HG02973 (cell line): ENCODE data around the gene FAM13A.

Experiments
- ATAC-seq: cut with Tn5 transposase; IDR thresholded peaks from one replicate; pipeline ENCODE4 v1.9.1; 2021; ENCODE audit warnings: moderate library complexity; ENCODE audit not compliant: unreplicated experiment

The FAM13A gene

DNA sequence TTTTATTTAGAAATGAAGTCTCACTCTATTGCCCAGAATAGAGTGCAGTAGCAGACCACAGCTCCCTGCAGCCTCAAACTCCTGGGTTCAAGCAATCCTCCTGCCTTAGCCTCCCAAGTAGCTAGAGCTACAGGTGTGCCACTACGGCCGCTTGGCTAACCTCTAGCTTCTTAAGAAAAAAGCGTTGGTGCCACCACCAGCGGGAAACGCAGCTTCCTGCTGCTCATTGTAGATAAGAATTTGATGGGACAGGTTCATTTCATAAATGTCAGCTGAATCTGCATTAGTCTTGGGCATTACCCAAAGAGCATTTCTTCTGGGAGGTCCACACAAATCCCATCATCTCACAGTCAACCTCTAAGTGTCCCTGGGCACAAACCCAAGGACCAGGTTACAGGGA lies 326.2 kb downstream of the FAM13A start:
- ATAC-seq: no peak

DNA sequence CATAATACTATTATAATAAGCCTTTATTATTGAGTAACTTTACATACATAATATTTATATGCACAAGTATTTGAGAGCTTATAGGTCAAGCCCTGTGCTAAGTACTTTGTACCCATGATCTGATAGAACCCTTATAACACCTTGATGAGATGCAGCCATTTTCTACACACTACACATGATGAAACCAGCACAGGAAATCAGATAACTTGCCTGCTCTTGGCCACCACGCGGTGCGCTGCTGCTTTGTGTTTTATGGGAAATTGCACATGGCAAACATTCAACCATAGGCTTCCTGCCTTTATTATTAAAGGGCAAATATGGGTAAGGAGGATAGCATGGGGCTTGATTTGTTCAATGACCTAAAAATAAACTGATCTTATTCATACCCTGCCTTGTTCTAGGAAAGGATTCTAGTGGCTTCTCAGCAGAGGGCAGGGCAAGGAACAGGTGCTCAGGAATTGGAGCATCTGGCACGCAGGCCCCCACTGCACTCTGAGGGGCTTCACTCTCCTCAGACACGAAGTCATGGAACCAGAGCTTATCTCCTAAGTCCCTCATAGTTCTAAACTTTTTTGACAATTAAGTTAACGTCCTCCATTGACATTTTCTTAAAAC lies 327.7 kb downstream of the FAM13A start:
- ATAC-seq: no peak

- ATAC-seq: no peak
Measured at GRCh38 chr4:88728146-88728545, 328.8 kb downstream of the FAM13A start.

GRCh38 chr4:88725986-88726385 lies 331.0 kb downstream of the FAM13A start:
- ATAC-seq: no peak

- ATAC-seq: no peak
Measured at GRCh38 chr4:88725143-88725542, 331.8 kb downstream of the FAM13A start.

DNA sequence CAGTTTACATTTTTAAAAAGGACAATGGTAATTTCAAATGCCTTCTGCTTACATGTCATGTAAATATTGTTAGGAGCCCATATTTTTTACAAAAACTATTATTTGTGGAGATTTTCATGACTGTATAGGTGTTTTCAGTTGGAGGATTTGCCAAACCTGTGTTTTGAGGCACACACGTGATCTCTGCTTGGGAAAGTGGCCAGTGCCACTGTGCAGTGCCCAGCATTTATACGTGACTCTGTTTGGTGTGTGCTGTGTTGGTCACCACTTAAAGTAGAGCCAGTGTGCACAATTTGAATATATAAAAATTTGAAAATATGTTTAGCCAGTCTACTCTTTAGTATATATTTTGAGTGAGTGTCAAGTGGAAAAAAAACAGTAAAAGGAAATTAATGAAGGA lies 332.6 kb downstream of the FAM13A start:
- no peak for ATAC-seq

DNA sequence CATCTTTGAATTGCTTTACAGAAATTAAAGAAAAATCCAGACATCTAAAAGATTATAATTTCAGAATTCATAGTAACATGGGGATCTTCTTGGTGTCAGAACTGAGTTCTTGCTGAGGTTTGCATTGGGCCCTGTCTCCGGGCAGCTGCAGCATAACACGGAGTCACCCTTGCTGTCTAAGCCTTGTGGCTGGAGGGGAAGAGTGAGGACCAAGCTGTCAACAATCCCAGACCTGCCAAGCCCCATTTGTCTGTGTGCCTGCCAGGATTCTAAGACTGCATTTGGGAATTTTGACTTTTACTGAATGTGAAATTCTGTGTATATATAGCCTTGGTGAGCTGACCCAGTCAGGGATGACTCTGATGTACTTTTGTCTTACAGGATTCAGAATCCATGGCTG lies 334.2 kb downstream of the FAM13A start:
- ATAC-seq: no peak

DNA sequence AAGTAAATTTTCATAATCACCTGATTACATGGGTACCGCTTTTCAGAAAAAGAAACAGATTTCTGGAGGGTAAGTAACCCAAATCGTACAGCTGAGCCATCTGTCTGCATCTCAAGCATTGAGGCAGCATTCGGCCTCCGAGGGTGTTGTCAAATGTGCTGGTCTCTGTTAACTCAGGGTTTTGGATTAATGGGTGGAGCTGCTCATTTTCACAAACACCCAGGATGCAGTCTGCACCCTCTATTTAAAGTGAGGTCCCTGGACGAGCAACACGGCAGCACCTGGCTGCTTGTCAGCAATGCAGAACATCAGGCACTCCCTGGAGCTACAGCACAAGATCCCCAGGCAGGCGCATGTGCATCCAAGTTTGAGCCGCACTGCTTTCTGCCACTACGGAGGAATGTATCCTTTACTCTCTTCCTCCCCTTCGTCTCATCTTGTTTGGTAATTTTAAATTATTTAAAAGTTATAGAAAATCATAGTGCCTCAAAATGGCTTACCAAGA lies 334.7 kb downstream of the FAM13A start:
- no peak for ATAC-seq

GRCh38 chr4:88720451-88721428 lies 336.2 kb downstream of the FAM13A start:
- ATAC-seq: no peak

GRCh38 chr4:88719381-88719780 lies 337.6 kb downstream of the FAM13A start:
- ATAC-seq: no peak

DNA sequence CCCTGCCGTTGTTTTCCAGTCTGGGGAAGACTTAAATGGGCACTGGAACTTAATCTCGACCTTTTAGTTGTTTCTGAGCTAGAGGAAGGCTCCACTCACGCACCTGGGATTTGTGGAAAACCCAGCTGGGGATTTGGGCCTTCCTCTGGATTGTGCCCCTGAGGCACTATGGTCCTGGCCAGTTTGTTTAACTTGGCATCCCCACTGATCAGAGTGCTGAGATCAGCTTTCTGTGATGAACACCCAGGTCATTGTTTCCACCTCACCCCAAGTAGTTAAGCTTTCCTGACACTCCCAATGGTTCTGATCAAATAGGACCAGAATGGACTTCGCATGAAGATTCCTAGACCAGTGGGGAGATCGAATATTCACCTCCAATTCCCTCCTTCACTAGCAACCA lies 338.9 kb downstream of the FAM13A start:
- no peak for ATAC-seq

- no peak for ATAC-seq
Measured at GRCh38 chr4:88713782-88714181, 343.2 kb downstream of the FAM13A start.

DNA sequence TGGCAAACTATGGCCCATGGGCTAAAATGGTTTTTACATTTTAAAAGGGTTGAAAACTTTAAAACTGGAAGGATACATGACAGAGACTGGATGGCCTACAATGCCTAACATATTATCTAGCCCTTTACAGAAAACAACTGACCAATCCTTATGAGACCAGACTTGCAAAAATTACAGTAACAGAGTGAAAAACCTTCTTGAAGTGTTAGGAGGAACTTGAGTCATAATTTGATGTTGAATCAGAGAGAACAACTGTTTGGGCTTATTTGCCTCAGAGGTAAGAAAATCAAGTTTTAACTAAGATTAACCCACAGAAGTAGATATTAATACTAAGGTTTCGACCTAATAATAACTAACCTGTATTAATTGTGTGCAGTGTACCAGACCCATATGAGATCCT lies 347.0 kb downstream of the FAM13A start:
- ATAC-seq: no peak

GRCh38 chr4:88706574-88706973 lies 350.4 kb downstream of the FAM13A start:
- no peak for ATAC-seq

DNA sequence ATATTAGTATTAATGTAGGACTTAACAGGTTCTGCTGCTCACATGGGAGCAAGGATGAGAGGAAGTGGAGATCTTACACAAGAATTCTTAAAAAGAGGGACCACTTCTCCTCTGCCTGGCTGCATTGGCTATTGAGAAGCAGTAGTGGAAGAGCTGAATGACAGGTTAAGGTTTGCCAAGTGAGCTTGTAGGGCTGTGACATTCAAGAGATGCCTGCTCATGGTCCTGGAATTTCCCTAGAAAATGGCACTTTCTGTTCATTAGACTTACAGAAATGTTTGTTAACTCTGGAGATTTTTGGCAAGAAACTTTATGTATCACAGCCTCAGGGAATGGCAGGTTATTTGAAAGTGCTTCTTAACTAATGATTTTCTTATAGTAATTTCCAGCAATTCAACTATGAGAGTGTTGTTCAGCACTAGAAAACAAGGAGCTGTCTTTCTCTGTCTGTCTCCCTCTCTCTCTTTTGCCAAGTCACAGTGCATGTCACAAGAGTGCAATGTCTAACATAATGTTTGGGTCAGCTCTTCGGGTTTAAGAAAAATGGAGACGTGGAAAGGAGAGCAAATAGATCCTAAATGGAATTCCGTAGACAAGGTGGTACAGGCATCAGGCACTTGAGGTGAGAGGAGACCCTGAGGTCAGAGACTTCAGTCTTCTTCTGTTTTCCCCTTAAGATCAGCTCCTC lies 351.0 kb downstream of the FAM13A start:
- no peak for ATAC-seq

DNA sequence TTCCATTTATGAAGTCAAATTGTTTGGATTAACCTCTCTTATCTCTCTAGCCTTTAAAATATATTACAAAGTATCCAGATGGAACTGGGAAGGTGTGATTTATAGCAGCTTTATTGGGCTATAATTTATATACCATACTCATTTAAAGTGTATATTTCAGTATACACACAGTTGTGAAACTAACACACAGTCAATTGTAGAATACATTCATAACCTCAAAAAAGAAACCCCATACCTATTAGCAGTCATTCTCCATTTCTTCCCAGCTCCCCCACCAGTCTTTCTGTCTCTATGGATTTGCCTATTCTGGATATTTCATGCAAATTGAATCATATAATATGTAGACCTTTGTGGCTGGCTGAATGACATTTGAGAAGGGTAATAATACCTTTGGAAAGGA lies 351.8 kb downstream of the FAM13A start:
- ATAC-seq: no peak

- ATAC-seq: no peak
Measured at GRCh38 chr4:88702782-88703181, 354.2 kb downstream of the FAM13A start.

DNA sequence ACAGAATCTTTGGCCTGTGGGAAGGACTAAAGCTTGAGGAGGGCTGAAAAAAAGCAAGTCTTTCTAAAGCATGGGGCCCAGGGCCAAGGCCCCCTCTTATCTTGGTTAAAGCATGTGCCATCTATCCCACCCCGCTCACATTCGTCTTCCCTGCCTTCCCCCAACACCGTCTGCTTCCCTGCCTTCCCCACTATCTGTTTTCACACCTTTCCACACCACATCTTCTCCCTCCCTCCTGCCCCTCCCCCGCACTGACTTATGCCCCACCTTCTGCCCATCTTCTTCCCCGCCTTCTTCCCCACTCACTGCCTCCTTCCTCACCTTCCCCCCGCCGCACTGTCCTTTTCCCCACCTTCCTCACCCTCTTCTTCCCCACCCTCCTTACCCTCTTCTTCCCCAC lies 358.5 kb downstream of the FAM13A start:
- ATAC-seq: no peak

GRCh38 chr4:88697588-88698329 lies 359.2 kb downstream of the FAM13A start, which contains the start of gene NAP1L5:
NAP1L5 (minus strand) TSS chr4:88697829; CDS start chr4:88697754, 75 bp downstream.
- peak; percentile 98 for ATAC-seq

- ATAC-seq: no peak
Measured at GRCh38 chr4:88697141-88697540, 359.8 kb downstream of the FAM13A start.

GRCh38 chr4:88696630-88697029 lies 360.4 kb downstream of the FAM13A start:
- no peak for ATAC-seq
